Prostate gland (tissue), 2 donors: ENCODE results near the gene CFD. TPM values are rescaled to one million over a fixed set of nuclear protein-coding genes. Genes with fewer than 3 reads are reported as not detected.

Experiments used
- DNase-seq: peaks from one replicate; pipeline ENCODE4 v3.0.0-alpha.2; 2019; ENCODE audit warnings: low spot score
- H3K27ac ChIP-seq, 2 donors: fragments of 200-600 bp; sonication (generic); 2 replicates each; pipeline ENCODE4 v1.5.1; 2017 to 2019
- H3K27me3 ChIP-seq: fragments of 200-600 bp; sonication (generic); replicated peaks from 2 replicates; pipeline ENCODE4 v1.5.1; 2019; ENCODE audit not compliant: insufficient read depth
- H3K36me3 ChIP-seq, 2 donors: fragments of 200-600 bp; sonication (generic); 1 replicate in 1 of 2; 2 replicates in 1 of 2; pipeline versions ENCODE4 v1.5.1 to v1.8.1; 2017 to 2019
- H3K4me1 ChIP-seq: fragments of 200-600 bp; sonication (generic); replicated peaks from 2 replicates; pipeline ENCODE4 v1.5.1; 2019
- H3K4me3 ChIP-seq, 2 donors: fragments of 200-600 bp; sonication (generic); 2 replicates each; pipeline ENCODE4 v1.5.1; 2017 to 2019
- H3K9me3 ChIP-seq: fragments of 200-600 bp; sonication (generic); 2 replicates; pipeline ENCODE4 v1.5.1; 2017
- CTCF ChIP-seq, 4 experiments: fragments of 200-600 bp in 2 of 4; fragments of 450-650 bp in 2 of 4; sonication (generic) in 2 of 4; IDR thresholded peaks; 1 replicate in 3 of 4; 2 replicates in 1 of 4; pipeline ENCODE4 v1.5.1; 2016 to 2019; ENCODE audit warnings: antibody characterized with exemption in 4 of 4, mild to moderate bottlenecking in 2 of 4, moderate library complexity in 2 of 4
- POLR2A ChIP-seq: fragments of 450-650 bp; IDR thresholded peaks from one replicate; pipeline ENCODE4 v1.6.1; 2016; ENCODE audit warnings: antibody characterized with exemption, mild to moderate bottlenecking
- POLR2AphosphoS5 ChIP-seq: sonication (generic); formaldehyde crosslinking; IDR thresholded peaks from one replicate; pipeline ENCODE4 v1.6.1; 2017; ENCODE audit warnings: antibody characterized with exemption
- WGBS: methylation state at CpG from one replicate; pipeline ENCODE4 v1.1.5; 2018; 5-methylcytosine and 5-hydroxymethylcytosine counted together
- intact Hi-C: fragments of 100-400 bp; cut with DNase I; formaldehyde crosslinking; loops from one replicate; pipeline ENCODE4 v1.14.2; 2022
- total RNA-seq, 2 donors: library from RNA; depleted of rRNA; stranded (reverse); fragments of >200 nt; gene quantifications; one replicate each; pipeline ENCODE4 v1.1.0, GENCODE V29; 2016

CFD gene
- total RNA-seq, 2 donors from 2014 or later: 92.2 to 167 TPM

GRCh38 chr19:861756-862580, 2.5 kb downstream of the CFD start:
- no peak overlapping the region for H3K27ac ChIP-seq
- H3K9me3 ChIP-seq: no peaks in the 10 kb centered on the region
- H3K27me3 ChIP-seq: no peaks in the 10 kb centered on the region
- H3K36me3 ChIP-seq: no peaks in the 10 kb centered on the region
- TF ChIP-seq POLR2AphosphoS5: no peak
- no peak for TF ChIP-seq POLR2A
- TF ChIP-seq CTCF (IDR thresholded peaks at IDR 0.05): no peak
- DNase-seq: no peak
- no peaks in the 10 kb centered on the region for H3K4me1 ChIP-seq
- H3K4me3 ChIP-seq: no peak overlapping the region
- intact Hi-C loops: loop anchor here (2.0 kb wide), 1 partner anchor 59 kb away; no protein-coding TSS in a partner anchor
- WGBS: 19% methylated on average over 59 of the region's 60 CpGs

GRCh38 chr19:862581-863314, 3.3 kb downstream of the CFD start:
- 22% methylated on average over 46 of the region's 48 CpGs for WGBS
- Histone ChIP-seq H3K4me3 (no peak overlapping the region), H3K36me3 (no peaks in the 10 kb centered on the region), H3K4me1 (no peaks in the 10 kb centered on the region), H3K27ac (no peak overlapping the region), H3K9me3 (no peaks in the 10 kb centered on the region), H3K27me3 (no peaks in the 10 kb centered on the region)
- TF ChIP-seq POLR2AphosphoS5: no peak
- TF ChIP-seq CTCF (IDR thresholded peaks at IDR 0.05): no peak
- TF ChIP-seq POLR2A: no peak
- intact Hi-C loops: loop anchor here (2.0 kb wide), 1 partner anchor 58 kb away; no protein-coding TSS in a partner anchor
- no peak for DNase-seq

GRCh38 chr19:863315-863620, 3.8 kb downstream of the CFD start:
- no peaks in the 10 kb centered on the region for H3K27me3 ChIP-seq
- intact Hi-C loops: loop anchor here (2.0 kb wide), 1 partner anchor 58 kb away; no protein-coding TSS in a partner anchor

DNA sequence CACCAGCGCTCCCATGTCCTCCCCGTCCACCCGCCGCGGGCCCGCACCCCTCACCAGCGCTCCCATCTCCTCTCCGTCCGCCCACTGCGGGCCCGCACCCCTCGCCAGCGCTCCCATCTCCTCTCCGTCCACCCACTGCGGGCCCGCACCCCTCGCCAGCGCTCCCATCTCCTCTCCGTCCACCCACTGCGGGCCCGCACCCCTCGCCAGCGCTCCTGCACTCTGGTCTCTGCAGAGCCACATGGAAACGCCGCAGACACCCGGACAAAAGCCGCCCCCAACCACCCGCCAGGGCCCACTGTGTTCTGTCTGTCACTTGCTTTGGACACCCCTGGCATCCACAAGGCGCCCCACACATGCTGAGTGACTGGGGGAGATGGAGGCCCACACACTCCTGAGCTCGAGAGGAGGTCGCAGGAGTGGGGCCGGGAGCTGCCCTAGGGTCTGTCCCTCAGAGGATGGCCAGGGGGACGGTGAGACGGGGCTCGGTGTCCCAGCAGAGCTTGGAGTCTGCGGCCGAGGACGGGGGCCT, 7.4 kb downstream of the CFD start:
- TF ChIP-seq CTCF (IDR thresholded peaks at IDR 0.05): no peak
- no peak for TF ChIP-seq POLR2AphosphoS5
- no peak for DNase-seq
- H3K4me3 ChIP-seq: no peak overlapping the region
- no peak overlapping the region for H3K27ac ChIP-seq
- H3K36me3 ChIP-seq: no peaks in the 10 kb centered on the region
- H3K9me3 ChIP-seq: no peaks in the 10 kb centered on the region
- intact Hi-C loops: loop anchor here (5.0 kb wide), 1 partner anchor 115 kb away; the partner anchor contains the start of gene WDR18
- WGBS: 86% methylated on average over 37 of the region's 38 CpGs
- H3K4me1 ChIP-seq: no peaks in the 10 kb centered on the region
- no peaks in the 10 kb centered on the region for H3K27me3 ChIP-seq

More at GRCh38 chr19:863315-863620, 3.8 kb downstream of the CFD start:
- 83% methylated on average over 7 of the region's 7 CpGs for WGBS
- no peaks in the 10 kb centered on the region for H3K4me1 ChIP-seq
- no peaks in the 10 kb centered on the region for H3K9me3 ChIP-seq
- H3K36me3 ChIP-seq: no peaks in the 10 kb centered on the region
- no peak for DNase-seq
- no peak overlapping the region for H3K4me3 ChIP-seq
- H3K27ac ChIP-seq: no peak overlapping the region
- TF ChIP-seq POLR2AphosphoS5 (no peak), POLR2A (no peak), CTCF (IDR thresholded peaks at IDR 0.05) (no peak)
